Activated CD4-positive, alpha-beta T cell treated with anti-CD3 and anti-CD28 coated beads for 48 hours (primary cell): Measurements from ENCODE around the gene B4GALT5.

Source experiments
- DNase-seq: peaks from one replicate; pipeline ENCODE4 v3.0.0-alpha.2; 2020

Gene B4GALT5

DNA sequence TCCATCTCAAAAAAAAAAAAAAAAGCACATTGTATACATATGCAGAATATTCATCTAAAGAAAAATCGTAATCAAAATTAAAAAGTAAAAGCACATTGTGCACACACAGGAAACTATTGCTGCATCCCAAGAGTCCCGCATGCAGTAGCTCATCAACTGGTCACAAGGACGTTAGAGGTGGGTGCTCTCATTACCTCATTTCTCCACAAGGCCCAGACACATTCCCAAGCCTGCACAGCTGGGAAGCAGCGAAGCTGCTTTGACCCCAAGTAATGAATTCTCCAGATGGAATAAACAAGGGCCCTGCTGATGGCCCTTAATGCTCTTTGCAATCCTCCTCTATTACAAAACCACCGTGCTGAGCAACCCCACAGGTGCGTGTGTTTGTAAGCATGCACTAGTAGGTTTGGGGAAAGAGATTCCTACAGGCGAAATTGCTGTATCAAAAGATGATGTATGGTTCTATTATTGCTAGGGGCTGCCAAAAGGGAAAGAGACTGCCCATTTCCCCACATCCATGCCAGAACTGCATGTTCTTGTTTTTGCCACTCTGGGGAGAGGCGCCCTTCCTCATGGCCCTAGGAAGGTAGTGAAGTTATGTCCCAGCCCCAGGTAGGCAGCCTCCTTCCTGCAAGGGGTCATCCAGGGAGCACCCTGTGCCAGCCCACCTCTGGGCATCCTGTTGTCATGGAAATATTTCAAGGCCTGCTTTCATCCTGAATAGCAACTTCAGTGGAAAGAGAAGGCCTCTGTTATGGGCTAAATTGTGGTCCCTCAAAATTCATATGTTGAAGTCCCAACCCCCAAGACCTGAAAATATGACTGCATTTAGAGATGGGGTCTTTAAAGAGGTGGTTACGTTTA lies 111.1 kb downstream of the B4GALT5 start:
- no peak for DNase-seq

GRCh38 chr20:49601153-49601924 lies 112.3 kb downstream of the B4GALT5 start:
- no peak for DNase-seq

DNA sequence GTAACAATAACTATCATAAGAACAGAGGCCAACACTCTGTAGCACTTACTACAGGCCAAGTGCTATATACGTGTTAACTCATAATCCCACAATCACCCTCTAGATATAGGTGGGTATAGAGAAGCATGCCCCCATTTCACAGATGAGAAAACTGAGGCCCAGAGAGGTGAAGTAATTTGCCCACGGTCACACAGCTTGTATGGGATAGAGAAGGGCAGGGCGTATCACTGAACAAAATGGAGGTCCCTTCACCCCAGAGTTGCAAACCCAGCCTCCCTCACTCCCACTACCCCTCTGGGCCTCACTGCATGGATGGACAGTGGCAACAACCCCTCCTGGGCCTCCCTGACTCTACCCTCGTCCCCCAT lies 113.9 kb downstream of the B4GALT5 start:
- DNase-seq: no peak

DNA sequence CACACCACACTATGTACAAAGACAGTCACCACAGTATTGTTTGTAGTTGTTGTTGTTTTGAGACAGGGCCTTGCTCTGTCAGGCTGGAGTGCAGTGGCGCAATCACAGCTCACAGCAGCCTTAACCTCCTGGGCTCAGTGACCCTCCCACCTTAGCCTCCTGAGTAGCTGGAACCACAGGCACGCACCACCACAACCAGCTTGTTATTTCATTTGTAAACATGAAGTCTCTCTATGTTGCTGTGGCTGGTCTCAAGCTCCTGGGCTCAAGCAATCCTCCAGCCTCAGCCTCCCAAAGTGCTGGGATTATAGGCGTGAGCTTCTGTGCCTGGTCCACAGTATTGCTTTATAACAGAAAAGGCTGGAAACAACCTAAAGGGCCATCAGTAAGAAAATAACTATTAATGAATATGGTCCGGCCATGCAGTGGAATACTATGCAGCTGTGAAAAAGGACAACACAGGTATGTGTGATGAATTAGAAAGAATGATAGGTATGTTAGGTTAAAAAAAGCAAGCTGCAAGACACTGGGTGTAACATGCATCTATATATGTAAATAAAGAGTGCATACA lies 115.8 kb downstream of the B4GALT5 start:
- no peak for DNase-seq

DNA sequence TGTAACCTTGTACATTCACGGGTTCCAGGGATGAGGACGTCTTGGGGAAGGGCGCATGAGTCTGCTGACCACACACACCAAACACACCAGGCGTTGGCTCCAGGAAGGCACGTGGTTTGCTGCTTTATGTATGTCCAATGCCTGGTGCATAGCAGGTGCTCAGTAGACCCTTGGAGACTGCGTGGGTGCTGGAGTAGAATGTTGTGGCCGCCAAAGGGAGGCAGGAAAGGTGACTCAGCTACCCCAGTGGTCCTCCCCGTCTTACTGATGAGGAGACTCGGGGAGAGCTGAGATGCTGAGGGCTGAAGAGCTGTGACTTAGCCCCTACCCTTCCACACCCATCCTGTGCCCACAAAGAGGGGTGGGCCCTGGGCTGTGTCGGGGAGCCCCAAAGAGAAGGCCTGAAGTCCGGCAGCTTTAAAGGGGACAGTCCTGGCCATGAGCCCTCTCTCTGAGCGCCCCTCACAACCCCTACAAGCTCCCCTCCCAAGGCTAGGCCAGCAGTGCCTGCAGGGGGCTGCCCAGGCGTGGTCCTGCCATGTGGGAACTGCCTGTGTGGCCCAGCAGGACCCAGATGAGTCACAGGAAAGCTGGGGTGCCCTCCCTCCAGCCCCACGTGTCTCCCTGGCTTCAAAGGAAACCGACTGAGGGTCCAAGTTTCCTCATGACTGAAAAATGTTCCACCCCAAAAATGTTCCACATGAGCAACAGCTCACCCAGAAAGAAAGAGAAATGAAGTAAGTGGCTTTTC lies 117.7 kb downstream of the B4GALT5 start:
- DNase-seq: peak; percentile 92

GRCh38 chr20:49595346-49595745 lies 118.3 kb downstream of the B4GALT5 start:
- DNase-seq: no peak

DNA sequence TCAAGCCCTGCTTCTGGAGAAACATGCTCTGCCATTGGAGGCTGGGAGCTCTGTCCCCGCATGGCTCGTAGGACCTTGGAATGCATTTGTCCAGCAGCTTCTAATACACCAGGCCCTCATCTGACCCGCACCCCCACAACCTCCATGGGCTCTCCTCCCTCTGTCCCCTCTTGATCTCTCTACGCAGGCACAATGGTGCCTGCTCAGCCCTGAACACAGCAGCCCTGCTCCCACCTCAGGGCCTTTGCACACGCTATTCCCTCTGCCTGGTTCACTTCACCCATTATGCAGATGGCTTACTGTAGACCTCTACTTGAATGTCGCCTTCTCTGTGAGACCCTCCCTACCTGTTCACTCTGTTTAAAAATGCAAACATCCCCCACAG lies 118.8 kb downstream of the B4GALT5 start:
- peak; percentile 46 for DNase-seq

DNA sequence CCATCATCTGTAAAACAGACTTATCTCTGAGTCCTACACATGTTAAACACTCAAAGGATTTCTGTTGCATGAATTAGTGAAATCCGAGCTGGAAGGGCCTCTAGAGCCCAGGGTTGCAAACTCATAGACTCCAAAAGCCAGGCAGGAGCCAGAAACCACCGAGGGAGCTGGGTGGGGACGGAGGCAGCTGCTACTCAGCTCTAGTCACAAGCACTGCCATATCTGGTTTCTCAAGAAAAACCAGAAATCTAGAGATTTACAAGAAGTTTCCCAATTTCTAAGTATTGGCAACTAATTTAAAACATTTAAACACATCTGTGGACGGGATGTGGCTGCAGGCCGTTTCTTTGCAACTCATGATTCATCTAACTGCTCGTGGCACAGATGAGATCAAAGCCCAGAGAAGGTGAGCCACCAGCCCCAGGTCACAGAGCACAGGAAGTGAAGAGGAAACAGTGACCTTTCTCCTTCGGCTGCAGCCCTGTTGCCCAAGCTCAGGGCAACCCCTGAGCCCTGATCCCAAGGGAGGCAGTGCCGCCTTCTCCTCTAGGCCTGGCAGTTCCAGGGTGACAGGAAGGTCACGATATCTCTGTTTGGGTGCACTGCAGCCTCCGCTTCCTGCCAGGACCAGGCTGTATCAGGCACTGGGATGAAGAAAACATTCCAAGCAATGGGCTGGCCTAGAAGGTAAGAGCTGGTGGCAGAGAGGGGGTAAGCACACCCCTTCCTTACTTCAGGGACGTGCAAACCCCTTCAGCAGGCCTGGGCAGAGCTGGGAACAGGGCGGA lies 119.3 kb downstream of the B4GALT5 start:
- DNase-seq: peak; percentile 88

DNA sequence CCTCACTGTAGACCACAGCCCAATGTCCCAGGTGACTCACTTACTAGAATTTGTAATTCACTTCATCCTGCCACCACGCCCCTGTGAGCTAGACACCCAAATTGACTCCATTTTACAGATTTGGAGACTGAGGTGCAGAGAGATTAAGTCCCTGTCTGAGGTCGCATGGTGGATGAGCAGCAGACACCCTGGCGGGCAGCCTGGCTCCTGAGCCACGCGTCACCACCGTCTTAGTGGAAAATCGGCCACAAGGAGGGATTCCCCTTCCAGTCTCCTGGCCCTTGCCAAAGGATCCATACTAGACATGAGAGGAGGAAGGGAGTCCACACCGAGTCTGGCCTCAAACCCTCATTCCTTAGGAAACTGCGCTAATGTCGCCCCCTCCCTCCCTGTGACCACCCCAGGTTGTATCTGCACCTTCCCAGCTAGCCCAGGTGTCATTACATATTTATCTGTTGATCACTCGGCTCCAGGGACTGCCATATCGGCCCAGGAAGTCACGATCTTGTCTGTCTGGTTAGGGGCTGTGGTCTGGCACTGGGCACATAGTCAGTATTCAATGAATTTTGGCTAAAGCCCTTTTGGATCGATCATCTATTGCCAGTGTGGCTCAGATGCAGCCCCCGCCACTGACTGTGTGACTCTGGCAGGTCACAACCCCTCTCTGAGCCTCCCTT lies 120.1 kb downstream of the B4GALT5 start:
- peak; percentile 70 for DNase-seq

DNA sequence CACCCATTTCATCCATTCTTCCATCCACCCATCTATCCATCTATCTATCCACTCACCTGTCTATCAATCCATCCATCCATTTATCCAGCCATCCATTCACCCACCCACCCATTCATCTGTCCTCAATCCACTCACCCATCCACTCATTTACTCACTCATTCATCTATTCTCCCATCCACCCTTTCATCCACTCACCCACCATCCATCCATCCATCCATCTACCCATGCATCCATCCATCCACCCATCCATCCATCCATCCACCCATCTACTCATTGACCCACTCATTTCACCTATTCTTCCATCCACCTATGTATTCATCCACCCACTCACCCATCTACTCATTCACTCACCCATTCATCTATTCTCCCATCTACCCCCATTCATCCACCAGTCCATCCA lies 121.6 kb downstream of the B4GALT5 start:
- DNase-seq: no peak

GRCh38 chr20:49591217-49591865 lies 122.3 kb downstream of the B4GALT5 start:
- DNase-seq: peak; percentile 61

DNA sequence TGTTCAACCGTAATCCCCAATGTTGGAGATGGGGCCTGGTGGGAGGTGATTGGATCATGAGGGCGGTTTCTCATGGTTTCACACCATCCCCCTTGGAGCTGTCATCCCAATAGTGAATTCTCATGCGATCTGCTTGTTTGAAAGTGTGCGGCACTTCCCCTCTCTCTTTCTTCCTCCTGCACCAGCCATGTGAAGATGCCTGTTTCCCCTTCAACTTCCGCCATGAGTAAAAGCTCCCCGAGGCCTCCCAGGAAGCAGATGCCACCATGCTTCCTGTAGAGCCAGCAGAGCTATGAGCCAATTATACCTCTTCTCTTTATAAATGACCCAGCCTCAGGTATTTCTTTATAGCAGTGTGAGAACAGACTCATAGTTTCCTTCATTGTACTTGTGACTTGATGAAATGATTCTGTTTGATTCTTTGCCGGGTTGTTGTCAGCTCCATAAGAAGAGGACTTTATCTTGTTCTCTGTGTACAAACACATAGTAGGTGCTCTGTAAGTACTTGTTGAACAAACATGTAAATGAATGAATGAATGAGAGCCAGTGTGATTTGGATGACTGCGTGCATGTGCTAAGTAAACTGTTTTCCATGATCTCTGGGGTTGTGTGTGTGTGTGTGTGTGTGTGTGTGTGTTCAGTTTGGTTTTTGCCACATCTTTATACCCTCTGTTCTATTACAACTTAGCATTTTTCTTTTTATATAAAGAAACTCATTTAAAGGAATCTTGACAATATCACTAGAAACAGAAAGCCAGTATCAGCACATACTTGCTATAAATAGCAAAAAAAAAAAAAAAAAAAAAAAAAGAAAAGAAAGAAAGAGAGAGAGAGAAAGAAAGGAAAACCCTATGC lies 123.3 kb downstream of the B4GALT5 start:
- peak; percentile 34 for DNase-seq

DNA sequence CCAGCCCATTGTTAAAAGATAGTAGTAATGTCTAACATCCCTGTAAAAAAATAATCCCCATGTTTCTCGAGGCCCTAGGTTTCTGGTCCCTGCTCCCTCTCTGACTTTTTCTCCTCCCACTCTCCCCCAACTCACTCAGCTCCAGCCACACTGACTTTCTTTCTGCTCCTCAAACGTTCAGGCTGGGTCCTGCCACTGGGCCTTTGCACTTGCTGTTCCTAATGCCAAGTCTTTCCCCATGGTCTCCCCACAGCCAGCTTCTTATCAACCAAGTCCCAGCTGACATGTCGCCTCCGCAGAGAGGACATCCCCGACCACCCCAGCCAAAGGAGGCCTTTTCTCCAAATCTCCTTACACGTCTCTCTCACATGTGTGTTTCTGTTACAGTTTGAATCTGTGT lies 123.9 kb downstream of the B4GALT5 start:
- DNase-seq: no peak

GRCh38 chr20:49587111-49587570 lies 126.5 kb downstream of the B4GALT5 start:
- DNase-seq: no peak

DNA sequence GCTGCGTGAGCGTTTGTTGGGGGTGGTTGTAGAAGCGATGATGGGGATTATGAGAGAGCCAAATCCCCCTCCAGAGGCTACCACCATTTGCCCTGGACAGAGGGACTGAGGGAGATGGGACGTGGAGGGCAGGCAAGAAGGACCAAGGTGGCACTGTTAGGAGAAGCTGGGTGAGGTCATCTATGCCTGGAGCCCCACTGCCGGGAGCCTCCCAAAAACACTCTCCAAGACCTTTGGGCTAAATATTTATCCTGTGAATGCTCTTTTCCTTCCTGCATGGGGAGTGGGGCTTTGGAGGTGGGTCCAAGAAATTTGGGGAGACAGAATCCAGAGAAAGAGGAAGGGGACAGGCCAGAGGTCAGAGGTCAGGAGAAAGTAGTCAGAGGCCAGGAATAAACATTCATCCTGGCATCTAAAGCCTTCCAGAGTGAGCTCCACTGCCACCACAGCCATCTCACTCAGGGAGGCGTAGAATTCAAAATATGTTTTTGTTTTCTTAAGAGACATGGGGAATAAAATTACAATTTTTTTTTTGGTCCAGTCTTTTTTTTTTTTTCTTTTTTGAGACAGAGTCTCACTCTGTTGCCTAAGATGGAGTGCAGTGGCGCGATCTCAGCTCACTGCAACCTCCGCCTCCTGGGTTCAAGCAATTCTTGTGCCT lies 128.0 kb downstream of the B4GALT5 start:
- DNase-seq: no peak

DNA sequence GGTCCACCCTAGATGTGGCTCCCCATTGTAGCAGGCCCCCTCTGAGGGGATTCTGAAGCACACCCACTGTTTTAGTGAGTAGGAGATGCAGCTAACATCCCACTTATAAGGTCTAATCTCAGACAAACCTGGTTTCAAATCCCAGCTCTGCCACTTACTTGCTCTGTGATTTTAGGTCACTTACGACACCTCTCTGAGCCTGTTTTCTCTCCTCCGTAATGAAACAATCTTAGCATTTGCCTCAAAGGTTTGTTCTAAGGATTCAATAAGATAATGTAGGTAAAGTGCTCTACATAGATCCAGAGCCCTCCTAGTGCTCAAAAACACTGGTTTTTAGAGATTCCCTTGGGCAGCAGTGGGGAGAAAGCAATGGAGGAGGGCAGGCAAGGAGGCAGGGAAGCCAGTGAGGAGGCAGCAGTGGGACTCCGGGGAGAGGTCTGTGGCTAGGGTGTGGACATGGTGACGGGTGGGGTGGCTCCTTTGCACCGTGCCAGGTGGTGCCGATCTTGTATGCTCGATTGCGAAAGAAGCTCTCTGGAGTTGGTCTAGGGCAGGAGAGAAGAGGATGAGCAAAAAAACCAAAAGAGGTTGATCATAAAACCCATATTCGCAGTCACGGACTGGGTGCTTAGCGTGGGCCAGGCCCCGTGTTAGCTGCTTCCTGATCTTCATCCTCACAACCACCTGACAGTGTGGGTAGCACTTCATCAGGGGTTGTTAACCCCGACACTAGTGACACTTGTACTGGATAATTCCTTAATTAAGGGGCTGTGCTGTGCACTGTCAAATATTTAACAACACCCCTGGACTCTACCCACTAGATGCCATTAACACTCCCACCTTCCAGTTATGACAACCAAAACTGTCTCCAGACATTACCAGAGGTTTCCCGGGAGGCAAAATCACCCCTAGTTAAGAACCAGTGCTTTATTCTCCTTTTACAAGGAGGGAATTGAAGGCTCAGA lies 129.0 kb downstream of the B4GALT5 start:
- DNase-seq: no peak

DNA sequence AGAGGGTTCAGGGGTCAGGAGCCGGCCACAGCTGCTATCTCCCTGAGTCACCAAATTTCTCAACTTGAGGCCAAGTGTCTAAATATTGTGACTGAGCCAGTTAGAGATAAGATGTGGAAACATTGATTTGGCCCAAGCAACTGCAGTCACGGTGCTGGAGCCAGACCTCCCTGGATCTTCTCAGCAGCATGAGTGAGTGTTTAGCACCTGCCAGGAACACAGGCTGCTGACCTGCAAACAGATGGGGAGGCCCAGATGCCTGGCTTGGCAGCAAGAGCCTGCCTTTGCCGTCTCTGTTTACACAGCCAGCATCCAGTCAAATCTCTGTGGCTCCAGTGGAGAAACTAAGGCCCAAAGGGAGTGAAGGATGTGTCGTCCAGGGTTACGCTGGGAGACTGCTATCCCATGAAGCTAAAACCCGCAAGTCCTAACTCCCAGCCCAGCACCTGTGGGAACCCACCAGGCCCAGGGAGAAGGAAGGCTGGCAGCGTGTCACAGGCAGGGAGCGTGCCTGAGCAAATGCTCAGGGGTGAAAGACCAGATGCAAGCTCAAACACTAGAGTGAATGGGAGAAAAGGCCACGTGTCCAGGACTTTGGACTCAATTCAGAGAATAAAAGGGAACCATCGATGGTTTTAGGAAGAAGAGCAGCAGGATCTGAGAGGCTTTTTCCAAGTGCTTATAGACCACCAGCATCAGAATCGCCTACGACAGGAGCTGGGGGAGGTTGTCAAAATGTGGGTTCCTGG lies 129.8 kb downstream of the B4GALT5 start:
- peak; percentile 17 for DNase-seq

- DNase-seq: no peak
Observed at GRCh38 chr20:49583343-49583668, 130.4 kb downstream of the B4GALT5 start.
